H9 (cell line): Measurements from ENCODE around the gene ATP8A1. TPM values are rescaled to one million over a fixed set of nuclear protein-coding genes. Genes with fewer than 3 reads are reported as not detected.

Source experiments
- DNase-seq: peaks from one replicate; pipeline ENCODE4 v3.0.0-alpha.2; 2017
- H2AFZ ChIP-seq: one replicate; pipeline ENCODE4 v1.6.1; 2013; ENCODE audit warnings: mild to moderate bottlenecking, low read length, control low read depth, moderate library complexity
- H2AK5ac ChIP-seq: 2 replicates; pipeline ENCODE4 v1.6.1; 2013; ENCODE audit warnings: low read length, control low read depth, mixed read lengths; ENCODE audit not compliant: insufficient read length
- H2BK120ac ChIP-seq: one replicate; pipeline ENCODE4 v1.6.1; 2013; ENCODE audit warnings: low read depth, mild to moderate bottlenecking, low read length, control low read depth, inconsistent platforms; ENCODE audit not compliant: poor library complexity, severe bottlenecking
- H2BK12ac ChIP-seq: 2 replicates; pipeline ENCODE4 v1.6.1; 2013; ENCODE audit warnings: low read length, control low read depth, mixed read lengths, low read depth; ENCODE audit not compliant: insufficient read length
- H2BK15ac ChIP-seq: 2 replicates; pipeline ENCODE4 v1.6.1; 2013; ENCODE audit warnings: low read depth, low read length, control low read depth
- H2BK20ac ChIP-seq: one replicate; pipeline ENCODE4 v1.6.1; 2013; ENCODE audit warnings: low read depth, mild to moderate bottlenecking, low read length, control low read depth, inconsistent platforms; ENCODE audit not compliant: poor library complexity, severe bottlenecking
- H2BK5ac ChIP-seq: 2 replicates; pipeline ENCODE4 v1.6.1; 2013; ENCODE audit warnings: low read length, control low read depth, mixed read lengths; ENCODE audit not compliant: insufficient read length
- H3K14ac ChIP-seq: 2 replicates; pipeline ENCODE4 v1.6.1; 2013; ENCODE audit warnings: low read length, control low read depth; ENCODE audit not compliant: insufficient read depth
- H3K18ac ChIP-seq: 2 replicates; pipeline ENCODE4 v1.6.1; 2013; ENCODE audit warnings: low read depth, mild to moderate bottlenecking, mixed read lengths, low read length, control low read depth; ENCODE audit not compliant: insufficient read length
- H3K23ac ChIP-seq: 2 replicates; pipeline ENCODE4 v1.6.1; 2013; ENCODE audit warnings: low read length, control low read depth, mixed read lengths, low read depth; ENCODE audit not compliant: insufficient read length
- H3K23me2 ChIP-seq: 2 replicates; pipeline ENCODE4 v1.6.1; 2013; ENCODE audit warnings: low read depth, mild to moderate bottlenecking, mixed read lengths, low read length, control low read depth; ENCODE audit not compliant: insufficient read length, poor library complexity, severe bottlenecking
- H3K27ac ChIP-seq: 2 replicates; pipeline ENCODE4 v1.5.1; 2013; ENCODE audit warnings: low read length, control low read depth, mixed read lengths, low read depth; ENCODE audit not compliant: insufficient read length
- H3K27me3 ChIP-seq: 2 replicates; pipeline ENCODE4 v1.6.1; 2013; ENCODE audit warnings: low read length, control low read depth, inconsistent platforms; ENCODE audit not compliant: insufficient read depth
- H3K4ac ChIP-seq: 2 replicates; pipeline ENCODE4 v1.6.1; 2013; ENCODE audit warnings: low read depth, mild to moderate bottlenecking, control low read depth, inconsistent platforms, low read length, moderate library complexity
- H3K4me1 ChIP-seq: 2 replicates; pipeline ENCODE4 v1.6.1; 2013; ENCODE audit warnings: low read length, control low read depth, inconsistent platforms; ENCODE audit not compliant: insufficient read depth
- H3K4me2 ChIP-seq: 2 replicates; pipeline ENCODE4 v1.6.1; 2013; ENCODE audit warnings: low read length, control low read depth, mixed read lengths; ENCODE audit not compliant: insufficient read length, insufficient read depth
- H3K56ac ChIP-seq: 2 replicates; pipeline ENCODE4 v1.6.1; 2013; ENCODE audit warnings: low read depth, mild to moderate bottlenecking, mixed read lengths, low read length, control low read depth; ENCODE audit not compliant: insufficient read length
- H3K79me1 ChIP-seq: 2 replicates; pipeline ENCODE4 v1.6.1; 2013; ENCODE audit warnings: low read depth, mild to moderate bottlenecking, moderate library complexity, low read length, control low read depth, inconsistent platforms; ENCODE audit not compliant: insufficient read depth, poor library complexity, severe bottlenecking
- H3K79me2 ChIP-seq: 2 replicates; pipeline ENCODE4 v1.6.1; 2013; ENCODE audit warnings: low read length, control low read depth, inconsistent platforms; ENCODE audit not compliant: insufficient read depth
- H3K9ac ChIP-seq: 2 replicates; pipeline ENCODE4 v1.6.1; 2013; ENCODE audit warnings: low read length, control low read depth, mixed read lengths; ENCODE audit not compliant: insufficient read length; ENCODE audit errors: extremely low read depth
- H3K9me3 ChIP-seq: one replicate; pipeline ENCODE4 v1.6.1; 2013; ENCODE audit warnings: low read depth, low read length, inconsistent platforms; ENCODE audit not compliant: control insufficient read depth
- H3T11ph ChIP-seq: one replicate; pipeline ENCODE4 v1.6.1; 2013; ENCODE audit warnings: mild to moderate bottlenecking, low read length, control low read depth, inconsistent platforms
- H4K20me1 ChIP-seq: one replicate; pipeline ENCODE4 v1.6.1; 2013; ENCODE audit not compliant: control insufficient read depth, insufficient read length, insufficient read depth
- H4K5ac ChIP-seq: 2 replicates; pipeline ENCODE4 v1.6.1; 2013; ENCODE audit warnings: low read depth, mild to moderate bottlenecking, mixed read lengths, low read length, control low read depth; ENCODE audit not compliant: insufficient read length
- H4K8ac ChIP-seq: replicated peaks from 2 replicates; pipeline ENCODE4 v1.6.1; 2013; ENCODE audit warnings: low read length, control low read depth, mixed read lengths, low read depth; ENCODE audit not compliant: insufficient read length
- H4K91ac ChIP-seq: 2 replicates; pipeline ENCODE4 v1.6.1; 2013; ENCODE audit warnings: low read depth, mild to moderate bottlenecking, moderate library complexity, mixed read lengths, low read length, control low read depth; ENCODE audit not compliant: insufficient read length
- H3K27ac Mint-ChIP-seq, 3 experiments: 2 replicates in 2 of 3; 3 replicates in 1 of 3; pipeline ENCODE4 v1.8.0; 2020 to 2021; ENCODE audit warnings: mixed read lengths in 3 of 3, mild to moderate bottlenecking in 1 of 3, moderate library complexity in 1 of 3
- H3K27me3 Mint-ChIP-seq: 2 replicates; pipeline ENCODE4 v1.8.0; 2021; ENCODE audit warnings: low read depth, mild to moderate bottlenecking, moderate library complexity, mixed read lengths
- H3K36me3 Mint-ChIP-seq, 3 experiments: 2 replicates in 2 of 3; 3 replicates in 1 of 3; pipeline ENCODE4 v1.8.0; 2020 to 2021; ENCODE audit warnings: low read depth in 3 of 3, mixed read lengths in 3 of 3; ENCODE audit not compliant: insufficient read depth in 1 of 3
- H3K4me1 Mint-ChIP-seq, 2 experiments: 2 replicates each; pipeline ENCODE4 v1.8.0; 2020; ENCODE audit warnings: mixed read lengths in 2 of 2
- H3K4me3 Mint-ChIP-seq, 2 experiments: 2 replicates in 1 of 2; 3 replicates in 1 of 2; pipeline ENCODE4 v1.8.0; 2020 to 2021; ENCODE audit warnings: mild to moderate bottlenecking in 2 of 2, mixed read lengths in 2 of 2, moderate library complexity in 1 of 2
- H3K9me3 Mint-ChIP-seq, 2 experiments: 2 replicates in 1 of 2; 3 replicates in 1 of 2; pipeline ENCODE4 v1.8.0; 2020; ENCODE audit warnings: mild to moderate bottlenecking in 2 of 2, mixed read lengths in 2 of 2, moderate library complexity in 1 of 2
- CTCF ChIP-seq: fragments of 200-600 bp; sonication (generic); conservative IDR thresholded peaks from 3 replicates; pipeline ENCODE4 v1.8.0; 2021; ENCODE audit warnings: antibody characterized with exemption, mild to moderate bottlenecking
- total RNA-seq: library from RNA; stranded (reverse); gene quantifications from 2 replicates; pipeline ENCODE4 v1.2.1, GENCODE V29; 2021

The ATP8A1 gene
- total RNA-seq, 1 experiment from 2014 or later: 5.1 TPM

- H2AK5ac ChIP-seq: no peak overlapping the region
- Mint-ChIP-seq H3K27me3 (no peaks in the 10 kb centered on the region), H3K4me3 (no peak overlapping the region), H3K27ac (no peak overlapping the region), H3K9me3 (no peaks in the 10 kb centered on the region), H3K36me3 (peaks cover 0 to 8% (median 6%) of the 10 kb centered on the region in 3 experiments; a peak in 4 of 7 replicates), H3K4me1 (no peaks in the 10 kb centered on the region; a peak in 1 of 4 replicates)
- H4K8ac ChIP-seq: no peak overlapping the region
- H4K91ac ChIP-seq: no peak overlapping the region
- no peaks in the 10 kb centered on the region for H3K9me3 ChIP-seq
- H2BK120ac ChIP-seq: no peak overlapping the region
- H4K5ac ChIP-seq: no peak overlapping the region
- no peak overlapping the region for H2BK15ac ChIP-seq
- H3K23ac ChIP-seq: no peak overlapping the region
- H3T11ph ChIP-seq: no peak overlapping the region
- no peaks in the 10 kb centered on the region for H3K79me2 ChIP-seq
- no peak overlapping the region for H3K4ac ChIP-seq
- H2BK12ac ChIP-seq: no peak overlapping the region
- H3K23me2 ChIP-seq: no peaks in the 10 kb centered on the region
- no peak overlapping the region for H3K56ac ChIP-seq
- H3K4me1 ChIP-seq: no peaks in the 10 kb centered on the region
- H3K27ac ChIP-seq: no peak overlapping the region
- H3K4me2 ChIP-seq: no peak overlapping the region
- H3K27me3 ChIP-seq: no peaks in the 10 kb centered on the region
- no peak overlapping the region for H2BK20ac ChIP-seq
- no peak overlapping the region for H2AFZ ChIP-seq
- TF ChIP-seq CTCF: no peak
- no peak overlapping the region for H3K14ac ChIP-seq
- no peaks in the 10 kb centered on the region for H3K79me1 ChIP-seq
- H3K18ac ChIP-seq: no peak overlapping the region
- H2BK5ac ChIP-seq: no peak overlapping the region
- H3K9ac ChIP-seq: no peak overlapping the region
- DNase-seq: no peak
- H4K20me1 ChIP-seq: no peaks in the 10 kb centered on the region
Measured at GRCh38 chr4:42555828-42556227, 101.1 kb downstream of the ATP8A1 start.
